HG02870 (cell line): ENCODE results near the gene CCDC24.

Experiments used
- ATAC-seq: cut with Tn5 transposase; IDR thresholded peaks from one replicate; pipeline ENCODE4 v1.9.1; 2021; ENCODE audit warnings: mild to moderate bottlenecking, moderate library complexity; ENCODE audit not compliant: unreplicated experiment

CCDC24 gene

GRCh38 chr1:44021156-44021555, 29.8 kb downstream of the CCDC24 start:
- ATAC-seq: no peak

DNA sequence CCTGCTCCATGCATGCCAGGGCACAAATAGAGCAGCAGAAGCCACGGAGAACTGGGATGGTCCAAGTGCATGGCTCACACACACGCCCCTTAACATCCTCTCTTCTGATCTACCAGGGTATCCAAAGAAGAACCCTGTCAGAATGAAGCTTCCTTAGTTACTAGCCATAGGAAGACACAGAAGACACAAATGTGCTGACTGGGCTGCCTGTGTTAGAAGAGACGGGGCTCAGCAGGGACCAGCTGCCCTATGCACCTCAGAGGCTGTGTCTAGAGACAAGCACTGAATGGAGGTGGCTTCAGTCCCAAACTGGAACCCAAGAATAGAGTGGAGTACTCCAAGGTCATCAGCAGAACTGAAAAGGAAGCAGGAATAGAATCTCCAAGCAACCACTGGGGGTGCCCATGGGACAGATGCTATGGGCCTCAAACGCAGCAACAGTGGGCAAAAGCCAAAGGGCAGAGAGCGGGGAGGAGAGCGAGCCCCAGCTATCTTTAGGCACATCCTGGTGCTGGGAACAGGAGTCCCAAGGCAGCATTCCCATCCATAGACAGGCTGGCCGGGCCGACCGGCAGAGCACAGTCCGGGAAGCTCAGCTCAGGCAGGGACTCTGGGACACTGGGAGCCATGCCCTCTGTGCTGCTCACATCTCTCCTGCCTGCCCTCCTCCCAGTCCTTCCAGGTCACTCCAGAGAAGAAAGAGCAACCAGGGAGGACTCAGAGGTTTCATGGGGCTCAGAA, 30.4 kb downstream of the CCDC24 start:
- no peak for ATAC-seq

DNA sequence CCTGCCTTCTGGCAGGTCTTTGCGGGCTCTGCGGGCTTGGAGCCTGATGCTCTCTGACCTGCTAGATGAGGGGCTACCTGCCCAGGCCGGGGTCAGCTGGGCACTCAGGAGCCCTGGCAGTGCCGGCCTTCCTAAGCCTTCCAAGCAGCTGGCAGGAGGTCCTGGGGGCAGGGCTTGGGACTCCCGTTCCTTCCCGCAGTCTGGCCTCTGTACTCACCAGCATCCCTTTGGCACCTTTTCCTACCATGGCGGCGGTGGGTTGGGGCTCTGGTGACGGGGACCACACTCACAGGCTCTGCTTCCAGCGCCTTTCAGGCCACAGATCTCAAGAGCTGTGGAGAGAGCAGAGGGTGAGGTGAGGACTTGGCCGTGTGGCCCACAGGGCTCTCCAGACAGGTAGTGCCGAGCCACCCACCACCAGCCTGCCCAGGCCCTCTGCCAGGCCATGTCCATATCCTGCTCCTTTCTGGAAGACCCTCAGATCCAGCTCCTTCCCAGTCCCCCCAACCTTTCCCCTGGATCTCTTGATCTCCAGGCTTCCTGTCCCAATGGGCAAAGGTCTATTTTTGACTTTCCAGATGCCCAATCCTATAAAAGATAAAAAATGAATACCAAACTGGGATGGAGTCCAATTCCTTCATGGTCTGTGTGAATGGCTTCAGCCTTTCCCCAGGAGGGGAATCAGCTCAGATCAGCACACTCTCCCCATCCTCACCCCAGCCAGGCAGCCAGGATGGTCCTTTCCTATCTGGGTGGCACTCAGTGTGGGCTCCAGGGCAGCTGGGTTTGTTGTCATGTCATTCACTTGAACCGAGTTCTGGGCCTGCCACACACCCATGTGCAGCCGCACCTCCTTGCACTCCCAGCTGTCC, 32.9 kb downstream of the CCDC24 start:
- ATAC-seq: no peak

- no peak for ATAC-seq
Observed at GRCh38 chr1:44024903-44025525, 33.6 kb downstream of the CCDC24 start.

GRCh38 chr1:44025816-44026215, 34.4 kb downstream of the CCDC24 start:
- no peak for ATAC-seq

DNA sequence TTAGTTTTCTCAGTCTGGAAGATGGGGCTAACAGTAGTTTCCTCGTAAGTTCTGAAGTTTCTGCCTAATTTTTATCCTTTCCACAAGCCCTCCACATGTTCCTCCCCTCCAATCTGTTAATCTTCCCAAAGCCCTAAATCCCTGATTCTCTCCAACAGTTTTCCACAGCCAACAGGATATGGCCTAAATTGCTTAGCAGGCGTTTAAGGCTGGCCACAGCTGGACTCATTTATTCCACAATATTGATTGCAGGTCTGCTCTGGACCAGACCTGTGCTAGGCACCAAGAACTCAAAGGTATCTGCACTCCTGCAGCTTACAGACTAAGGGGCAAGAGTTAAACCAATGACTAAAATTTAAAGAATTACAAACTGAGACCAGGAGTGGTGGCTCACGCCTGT, 35.9 kb downstream of the CCDC24 start:
- ATAC-seq: no peak

- peak; percentile 18 for ATAC-seq
Observed at GRCh38 chr1:44029260-44029910, 38.0 kb downstream of the CCDC24 start.

DNA sequence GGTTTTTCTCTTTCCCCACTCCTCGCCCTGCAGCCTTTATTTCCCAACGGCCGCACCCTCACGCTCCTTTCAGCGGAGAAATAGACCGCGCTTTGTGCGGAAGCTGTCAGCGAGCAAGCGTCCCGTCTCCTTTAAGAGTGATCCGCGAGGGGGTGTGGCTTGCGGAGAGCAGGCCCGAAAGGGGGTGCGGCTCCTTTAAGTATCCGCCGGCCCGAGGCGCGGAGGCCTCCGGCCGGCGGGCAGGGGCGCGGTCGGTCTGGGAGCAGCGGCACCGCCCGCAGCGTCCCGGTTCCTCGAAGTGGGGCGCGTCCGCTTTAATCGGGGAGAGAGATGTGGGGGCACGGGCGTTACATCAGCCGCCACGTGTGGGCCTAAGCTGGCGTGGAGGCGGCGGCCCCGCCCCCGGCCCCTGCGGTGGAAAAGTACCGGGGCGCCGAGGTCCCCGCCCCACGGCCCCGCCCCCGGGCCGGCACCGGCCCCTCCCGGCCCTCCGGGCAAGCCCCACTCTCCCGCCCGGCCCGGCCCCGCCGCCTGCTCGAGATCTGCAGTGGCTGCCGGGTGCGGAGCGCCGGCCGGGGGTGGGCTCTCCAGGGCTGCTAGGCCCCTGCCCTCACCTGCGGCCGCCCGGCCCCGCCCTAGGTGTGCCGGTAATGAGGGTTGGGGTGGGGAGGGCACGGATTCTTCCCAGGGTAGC, 38.7 kb downstream of the CCDC24 start:
- ATAC-seq: peak; percentile 81

DNA sequence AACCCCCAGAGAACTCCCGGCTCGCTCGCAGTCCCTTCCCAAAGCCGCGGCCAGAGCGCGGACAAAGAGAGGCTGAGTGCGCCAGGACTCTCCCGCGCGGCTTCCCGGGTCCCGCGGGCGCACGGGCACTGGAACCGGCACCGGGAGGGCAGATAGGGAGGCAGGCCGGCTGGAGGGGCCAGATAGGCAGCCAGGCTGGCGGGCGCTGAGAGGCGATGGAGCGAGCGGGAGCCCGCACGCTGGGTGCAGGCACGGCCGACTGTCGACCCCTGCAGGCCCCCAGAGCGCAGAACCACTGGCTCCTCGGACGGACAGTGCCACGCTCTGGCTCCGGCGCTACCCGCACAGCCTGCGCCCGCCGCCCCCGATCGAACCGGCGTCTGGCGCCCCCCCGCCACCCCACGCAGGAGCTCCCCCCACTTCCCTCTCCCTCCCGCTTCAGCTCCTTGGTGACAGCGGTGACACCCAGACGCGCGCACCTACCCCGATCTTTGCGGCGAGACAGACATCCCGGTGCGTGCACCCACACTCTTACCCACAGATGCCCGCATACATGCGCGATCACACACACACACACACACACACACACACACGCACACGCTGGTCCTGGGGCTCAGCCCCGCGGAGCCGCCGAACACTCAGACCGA, 39.3 kb downstream of the CCDC24 start:
- peak; percentile 19 for ATAC-seq

- ATAC-seq: no peak
Observed at GRCh38 chr1:44031252-44032169, 40.1 kb downstream of the CCDC24 start, which contains the start of gene SLC6A9. Gene SLC6A9 (minus strand): TSS chr1:44031462. CDS start chr1:44024277, 7,185 bp downstream.

DNA sequence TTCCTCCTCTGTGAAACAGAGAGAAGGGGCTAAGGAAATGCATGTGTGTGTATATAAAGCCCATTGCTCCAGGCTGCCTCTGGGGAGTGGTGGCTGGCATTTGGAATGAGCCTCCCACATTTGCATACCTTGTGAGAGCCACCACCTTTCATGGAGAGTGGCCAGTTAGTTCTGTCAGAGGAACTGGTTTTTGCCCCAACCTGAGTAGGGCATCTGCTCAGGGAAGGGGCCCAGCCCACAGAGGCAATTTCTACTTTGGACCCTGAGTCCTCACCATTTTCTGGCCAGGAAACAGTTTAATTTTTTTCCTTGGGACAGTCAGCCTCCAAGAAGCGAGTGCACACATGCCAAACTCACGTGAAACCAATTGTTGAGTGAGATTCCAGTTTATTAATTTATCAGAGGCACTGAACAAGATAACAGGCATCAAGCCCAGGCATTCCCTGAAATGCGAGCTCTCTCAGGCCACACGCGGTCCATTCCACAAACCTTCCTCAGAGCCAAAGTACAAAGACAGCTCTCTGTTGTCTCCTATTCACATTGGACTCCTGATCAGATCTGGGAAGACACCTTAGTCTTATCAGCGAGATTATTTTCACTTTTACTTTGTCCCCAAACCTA, 40.9 kb downstream of the CCDC24 start:
- ATAC-seq: no peak

- ATAC-seq: no peak
Observed at GRCh38 chr1:44033041-44033575, 41.7 kb downstream of the CCDC24 start.

DNA sequence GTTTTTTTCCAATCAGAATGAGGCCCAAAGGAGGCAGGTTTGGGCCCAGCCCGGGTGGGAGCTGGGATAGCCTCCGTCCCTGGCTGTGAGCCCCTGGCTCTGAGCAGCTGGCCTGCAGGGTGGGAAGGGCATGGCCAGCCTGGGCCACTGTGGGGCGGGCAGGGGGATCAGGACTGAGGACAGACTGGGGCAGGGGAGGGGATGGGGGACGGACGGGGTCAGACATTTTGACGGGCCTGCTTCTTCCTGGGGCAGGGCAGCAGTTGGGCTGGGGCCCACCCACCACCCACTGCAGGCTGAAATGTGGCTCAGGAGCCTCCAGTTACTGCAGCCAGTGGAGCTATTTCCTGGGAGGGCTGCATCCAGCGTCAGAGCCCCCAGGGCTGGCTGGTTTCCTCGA, 42.4 kb downstream of the CCDC24 start:
- no peak for ATAC-seq

GRCh38 chr1:44034423-44034822, 43.0 kb downstream of the CCDC24 start:
- ATAC-seq: no peak

DNA sequence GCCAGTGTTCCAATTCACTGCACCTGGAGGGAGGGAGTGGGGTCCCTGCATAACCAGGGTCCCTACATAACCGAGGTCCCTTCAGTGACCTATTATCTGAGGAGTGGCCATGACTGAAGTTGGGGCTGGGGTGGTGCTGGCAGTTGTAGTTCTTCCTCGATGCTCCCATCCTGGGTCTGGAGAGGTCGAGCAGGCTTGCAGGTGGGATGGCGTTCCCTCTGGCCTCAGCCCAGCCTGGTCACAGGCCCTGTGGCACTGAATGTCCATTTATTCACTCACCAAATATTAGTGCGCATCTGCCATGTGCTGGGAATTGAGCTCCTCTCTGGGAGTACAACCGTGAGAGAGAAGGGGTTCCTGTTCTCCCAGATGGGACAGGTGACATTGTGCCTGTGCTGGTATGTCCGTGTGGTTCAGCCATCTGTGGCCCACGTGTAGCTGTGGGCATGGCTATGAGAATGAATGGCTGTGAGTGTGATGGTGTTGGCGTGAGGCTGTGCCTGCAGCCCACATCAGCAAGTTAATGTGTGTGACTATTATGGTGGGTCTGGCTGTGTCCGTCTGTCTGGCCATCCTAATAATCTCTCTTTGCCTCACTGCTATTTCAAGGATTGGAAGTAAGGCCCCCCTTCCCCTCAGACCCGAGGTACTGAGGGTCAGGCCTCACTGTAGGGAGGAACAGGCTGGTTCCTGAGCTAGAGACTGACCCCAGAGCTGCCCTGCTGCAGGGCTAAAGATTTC, 43.7 kb downstream of the CCDC24 start:
- no peak for ATAC-seq

DNA sequence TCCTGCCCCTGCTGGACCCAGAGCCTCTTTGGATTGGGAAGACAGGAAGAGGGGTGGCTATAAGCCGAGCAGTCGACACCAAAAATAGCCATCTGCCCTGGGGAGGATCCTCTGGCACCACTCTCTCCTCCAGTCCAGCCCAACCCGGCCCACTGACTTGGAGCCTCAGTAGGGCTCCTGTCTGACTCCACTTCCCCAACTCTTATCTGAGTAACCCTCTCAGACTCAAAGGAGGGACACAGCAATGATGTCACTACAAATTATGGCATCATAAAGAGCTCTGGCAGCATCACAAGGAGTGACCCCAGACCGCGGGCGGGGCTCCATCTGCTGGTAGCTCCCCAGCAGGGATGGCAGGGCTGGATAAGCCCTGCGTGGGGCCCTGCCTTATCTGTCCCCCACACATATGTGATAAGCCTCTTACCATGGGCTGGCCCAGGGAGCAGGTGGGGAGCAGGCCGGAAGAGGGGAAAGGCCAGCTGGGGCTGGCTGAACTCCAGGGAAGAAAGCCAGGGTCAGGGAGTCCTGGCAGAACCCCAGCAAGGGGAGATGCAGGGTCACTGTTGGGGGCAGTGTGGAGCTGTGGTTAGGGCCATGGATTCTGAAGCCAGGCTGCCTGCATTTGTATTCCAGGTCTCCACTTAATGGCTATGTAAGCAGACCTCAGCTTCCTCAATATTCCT, 44.5 kb downstream of the CCDC24 start:
- ATAC-seq: no peak
